ENCODE results near the gene PLEKHG4B. TPM values are rescaled to one million over a fixed set of nuclear protein-coding genes. Genes with fewer than 3 reads are reported as not detected.

The PLEKHG4B gene
- total and polyA plus RNA-seq, 9 donors = 0.46 to 2.9 (median 1.1) TPM

GRCh38 chr5:107526-107925 is 15.6 kb downstream of the PLEKHG4B start:
- no peak for DNase-seq
- Histone ChIP-seq H3K9me3 (replicated peaks; ENCODE audit: control insufficient read depth, low read depth, low read length) (no peaks in the 10 kb centered on the region), H3K4me3 (ENCODE audit: low read length) (no peak overlapping the region), H3K36me3 (ENCODE audit: control insufficient read depth, insufficient read depth, low read length) (no peaks in the 10 kb centered on the region), H3K4me1 (ENCODE audit: control insufficient read depth, insufficient read depth, low read length) (no peaks in the 10 kb centered on the region), H3K27me3 (ENCODE audit: control insufficient read depth, insufficient read depth, low read length) (peaks cover 5% of the 10 kb centered on the region), H3K27ac (ENCODE audit: low read length) (no peak overlapping the region)
- WGBS (ENCODE audit: insufficient coverage) = 88% methylated on average over 5 of the region's 6 CpGs

GRCh38 chr5:109826-110225 is 17.9 kb downstream of the PLEKHG4B start:
- no peak for DNase-seq
- H3K36me3 ChIP-seq (ENCODE audit: control insufficient read depth, insufficient read depth, low read length) = no peaks in the 10 kb centered on the region
- no peak overlapping the region for H3K4me3 ChIP-seq (ENCODE audit: low read length)
- 91% methylated on average over 14 of the region's 14 CpGs for WGBS (ENCODE audit: insufficient coverage)
- H3K27me3 ChIP-seq (ENCODE audit: control insufficient read depth, insufficient read depth, low read length) = peaks cover 3% of the 10 kb centered on the region
- no peak overlapping the region for H3K27ac ChIP-seq (ENCODE audit: low read length)
- H3K4me1 ChIP-seq (ENCODE audit: control insufficient read depth, insufficient read depth, low read length) = no peaks in the 10 kb centered on the region
- H3K9me3 ChIP-seq (replicated peaks; ENCODE audit: control insufficient read depth, low read depth, low read length) = no peaks in the 10 kb centered on the region

- Histone ChIP-seq H3K36me3 (ENCODE audit: control insufficient read depth, insufficient read depth, low read length) (no peaks in the 10 kb centered on the region), H3K27ac (ENCODE audit: low read length) (no peak overlapping the region), H3K27me3 (ENCODE audit: control insufficient read depth, insufficient read depth, low read length) (no peaks in the 10 kb centered on the region), H3K4me1 (ENCODE audit: control insufficient read depth, insufficient read depth, low read length) (no peaks in the 10 kb centered on the region), H3K4me3 (ENCODE audit: low read length) (no peak overlapping the region), H3K9me3 (replicated peaks; ENCODE audit: control insufficient read depth, low read depth, low read length) (no peaks in the 10 kb centered on the region)
- 89% methylated on average over 26 of the region's 26 CpGs for WGBS (ENCODE audit: insufficient coverage)
- DNase-seq = no peak
Measured at GRCh38 chr5:110270-110888, 18.4 kb downstream of the PLEKHG4B start.

GRCh38 chr5:111171-111570 is 19.2 kb downstream of the PLEKHG4B start:
- DNase-seq = no peak
- Histone ChIP-seq H3K9me3 (replicated peaks; ENCODE audit: control insufficient read depth, low read depth, low read length) (no peaks in the 10 kb centered on the region), H3K36me3 (ENCODE audit: control insufficient read depth, insufficient read depth, low read length) (no peaks in the 10 kb centered on the region), H3K27me3 (ENCODE audit: control insufficient read depth, insufficient read depth, low read length) (no peaks in the 10 kb centered on the region), H3K4me1 (ENCODE audit: control insufficient read depth, insufficient read depth, low read length) (no peaks in the 10 kb centered on the region), H3K4me3 (ENCODE audit: low read length) (no peak overlapping the region), H3K27ac (ENCODE audit: low read length) (no peak overlapping the region)
- 90% methylated on average over 5 of the region's 5 CpGs for WGBS (ENCODE audit: insufficient coverage)

- H3K4me1 ChIP-seq (ENCODE audit: control insufficient read depth, insufficient read depth, low read length) = no peaks in the 10 kb centered on the region
- no peak for DNase-seq
- WGBS (ENCODE audit: insufficient coverage) = 89% methylated on average over 1 of the region's 5 CpGs
Measured at GRCh38 chr5:119486-120097, 27.6 kb downstream of the PLEKHG4B start.

GRCh38 chr5:121432-121831 is 29.5 kb downstream of the PLEKHG4B start:
- Histone ChIP-seq H3K4me3 (ENCODE audit: low read length) (no peak overlapping the region), H3K27me3 (ENCODE audit: control insufficient read depth, insufficient read depth, low read length) (no peaks in the 10 kb centered on the region)
- 86% methylated on average over 3 of the region's 4 CpGs for WGBS (ENCODE audit: insufficient coverage)

More at GRCh38 chr5:119486-120097, 27.6 kb downstream of the PLEKHG4B start:
- no peak overlapping the region for H3K4me3 ChIP-seq (ENCODE audit: low read length)
- H3K27me3 ChIP-seq (ENCODE audit: control insufficient read depth, insufficient read depth, low read length) = no peaks in the 10 kb centered on the region
- no peak overlapping the region for H3K27ac ChIP-seq (ENCODE audit: low read length)
- H3K9me3 ChIP-seq (replicated peaks; ENCODE audit: control insufficient read depth, low read depth, low read length) = peaks cover 3% of the 10 kb centered on the region
- no peaks in the 10 kb centered on the region for H3K36me3 ChIP-seq (ENCODE audit: control insufficient read depth, insufficient read depth, low read length)

GRCh38 chr5:125815-126214 is 33.8 kb downstream of the PLEKHG4B start:
- Histone ChIP-seq H3K9me3 (replicated peaks; ENCODE audit: control insufficient read depth, low read depth, low read length) (peaks cover 7% of the 10 kb centered on the region), H3K36me3 (ENCODE audit: control insufficient read depth, insufficient read depth, low read length) (no peaks in the 10 kb centered on the region), H3K4me1 (ENCODE audit: control insufficient read depth, insufficient read depth, low read length) (no peaks in the 10 kb centered on the region), H3K27me3 (ENCODE audit: control insufficient read depth, insufficient read depth, low read length) (no peaks in the 10 kb centered on the region), H3K4me3 (ENCODE audit: low read length) (no peak overlapping the region), H3K27ac (ENCODE audit: low read length) (no peak overlapping the region)
- DNase-seq = no peak
- no CpG with 5 or more reads among the region's 1 CpG for WGBS (ENCODE audit: insufficient coverage)

More at GRCh38 chr5:121432-121831, 29.5 kb downstream of the PLEKHG4B start:
- Histone ChIP-seq H3K9me3 (replicated peaks; ENCODE audit: control insufficient read depth, low read depth, low read length) (peaks cover 7% of the 10 kb centered on the region), H3K4me1 (ENCODE audit: control insufficient read depth, insufficient read depth, low read length) (no peaks in the 10 kb centered on the region), H3K27ac (ENCODE audit: low read length) (no peak overlapping the region), H3K36me3 (ENCODE audit: control insufficient read depth, insufficient read depth, low read length) (no peaks in the 10 kb centered on the region)
- no peak for DNase-seq

GRCh38 chr5:126806-127205 is 34.8 kb downstream of the PLEKHG4B start:
- H3K4me3 ChIP-seq (ENCODE audit: low read length) = no peak overlapping the region
- peaks cover 4% of the 10 kb centered on the region for H3K9me3 ChIP-seq (replicated peaks; ENCODE audit: control insufficient read depth, low read depth, low read length)
- no peak overlapping the region for H3K27ac ChIP-seq (ENCODE audit: low read length)
- H3K36me3 ChIP-seq (ENCODE audit: control insufficient read depth, insufficient read depth, low read length) = no peaks in the 10 kb centered on the region
- no peak for DNase-seq
- H3K4me1 ChIP-seq (ENCODE audit: control insufficient read depth, insufficient read depth, low read length) = no peaks in the 10 kb centered on the region
- no peaks in the 10 kb centered on the region for H3K27me3 ChIP-seq (ENCODE audit: control insufficient read depth, insufficient read depth, low read length)
- WGBS (ENCODE audit: insufficient coverage) = 100% methylated on average over 4 of the region's 7 CpGs

GRCh38 chr5:127886-128285 is 35.9 kb downstream of the PLEKHG4B start:
- Histone ChIP-seq H3K9me3 (replicated peaks; ENCODE audit: control insufficient read depth, low read depth, low read length) (peaks cover 4% of the 10 kb centered on the region), H3K4me1 (ENCODE audit: control insufficient read depth, insufficient read depth, low read length) (no peaks in the 10 kb centered on the region), H3K36me3 (ENCODE audit: control insufficient read depth, insufficient read depth, low read length) (no peaks in the 10 kb centered on the region), H3K27me3 (ENCODE audit: control insufficient read depth, insufficient read depth, low read length) (no peaks in the 10 kb centered on the region), H3K4me3 (ENCODE audit: low read length) (no peak overlapping the region), H3K27ac (ENCODE audit: low read length) (no peak overlapping the region)
- WGBS (ENCODE audit: insufficient coverage) = no CpG with 5 or more reads among the region's 2 CpGs
- DNase-seq = no peak

- no peak for DNase-seq
- WGBS (ENCODE audit: insufficient coverage) = no CpG with 5 or more reads among the region's 2 CpGs
- Histone ChIP-seq H3K9me3 (replicated peaks; ENCODE audit: control insufficient read depth, low read depth, low read length) (peaks cover 4% of the 10 kb centered on the region), H3K4me1 (ENCODE audit: control insufficient read depth, insufficient read depth, low read length) (no peaks in the 10 kb centered on the region), H3K4me3 (ENCODE audit: low read length) (no peak overlapping the region), H3K27ac (ENCODE audit: low read length) (no peak overlapping the region), H3K36me3 (ENCODE audit: control insufficient read depth, insufficient read depth, low read length) (no peaks in the 10 kb centered on the region), H3K27me3 (ENCODE audit: control insufficient read depth, insufficient read depth, low read length) (no peaks in the 10 kb centered on the region)
Measured at GRCh38 chr5:128446-128845, 36.5 kb downstream of the PLEKHG4B start.

All from muscle of leg (tissue), 11 donors.